Tibial nerve (tissue), 4 donors: ENCODE results near the gene KHNYN. TPM values are rescaled to one million over a fixed set of nuclear protein-coding genes. Genes with fewer than 3 reads are reported as not detected.

Experiments used
- DNase-seq, 2 donors: peaks; one replicate each; pipeline ENCODE4 v3.0.0-alpha.2; 2019; ENCODE audit warnings: low spot score in 2 of 2
- H3K27ac ChIP-seq, 4 donors: fragments of 200-600 bp; sonication (generic) in 3 of 4; one replicate each; pipeline ENCODE4 v1.5.1; 2017 to 2019; ENCODE audit warnings: mild to moderate bottlenecking in 1 of 4
- H3K27me3 ChIP-seq, 2 donors: fragments of 200-600 bp; sonication (generic) in 1 of 2; one replicate each; pipeline versions ENCODE4 v1.5.1 to v1.6.0; 2017 to 2019
- H3K36me3 ChIP-seq, 3 donors: fragments of 200-600 bp; sonication (generic); one replicate each; pipeline ENCODE4 v1.5.1; 2018 to 2019
- H3K4me1 ChIP-seq, 4 donors: fragments of 200-600 bp; sonication (generic) in 3 of 4; one replicate each; pipeline ENCODE4 v1.5.1; 2017 to 2019
- H3K4me3 ChIP-seq, 4 donors: fragments of 200-600 bp; sonication (generic) in 3 of 4; one replicate each; pipeline ENCODE4 v1.5.1; 2017 to 2019; ENCODE audit warnings: mild to moderate bottlenecking in 1 of 4, moderate library complexity in 1 of 4
- H3K9me3 ChIP-seq, 4 donors: fragments of 200-600 bp; sonication (generic) in 3 of 4; one replicate each; pipeline ENCODE4 v1.5.1; 2017 to 2019
- EP300 ChIP-seq, 2 donors: sonication (generic); formaldehyde crosslinking; IDR thresholded peaks; one replicate each; pipeline ENCODE4 v1.6.1; 2017; ENCODE audit warnings: antibody characterized with exemption in 2 of 2, mild to moderate bottlenecking in 1 of 2
- POLR2A ChIP-seq, 2 donors: fragments of 450-650 bp; IDR thresholded peaks; one replicate each; pipeline ENCODE4 v1.6.1; 2017; ENCODE audit warnings: antibody characterized with exemption in 2 of 2, mild to moderate bottlenecking in 2 of 2, moderate library complexity in 2 of 2
- WGBS, 2 donors: methylation state at CpG; one replicate each; pipeline ENCODE4 v1.1.5; 2018; 5-methylcytosine and 5-hydroxymethylcytosine counted together
- total RNA-seq, 4 donors: library from RNA; depleted of rRNA; stranded (reverse); fragments of >200 nt; gene quantifications; one replicate each; pipeline ENCODE4 v1.1.0, GENCODE V29; 2016
- TF ChIP-seq, protein P1 (sequence below), 5 experiments: fragments of 200-600 bp in 3 of 5; fragments of 450-650 bp in 2 of 5; sonication (generic) in 3 of 5; IDR thresholded peaks; one replicate each; pipeline ENCODE4 v1.5.1; 2016 to 2019; ENCODE audit warnings: antibody characterized with exemption in 5 of 5, mild to moderate bottlenecking in 3 of 5, moderate library complexity in 2 of 5

The KHNYN gene
- total RNA-seq, 4 donors from 2014 or later = 66.8 to 106 (median 84.5) TPM

DNA sequence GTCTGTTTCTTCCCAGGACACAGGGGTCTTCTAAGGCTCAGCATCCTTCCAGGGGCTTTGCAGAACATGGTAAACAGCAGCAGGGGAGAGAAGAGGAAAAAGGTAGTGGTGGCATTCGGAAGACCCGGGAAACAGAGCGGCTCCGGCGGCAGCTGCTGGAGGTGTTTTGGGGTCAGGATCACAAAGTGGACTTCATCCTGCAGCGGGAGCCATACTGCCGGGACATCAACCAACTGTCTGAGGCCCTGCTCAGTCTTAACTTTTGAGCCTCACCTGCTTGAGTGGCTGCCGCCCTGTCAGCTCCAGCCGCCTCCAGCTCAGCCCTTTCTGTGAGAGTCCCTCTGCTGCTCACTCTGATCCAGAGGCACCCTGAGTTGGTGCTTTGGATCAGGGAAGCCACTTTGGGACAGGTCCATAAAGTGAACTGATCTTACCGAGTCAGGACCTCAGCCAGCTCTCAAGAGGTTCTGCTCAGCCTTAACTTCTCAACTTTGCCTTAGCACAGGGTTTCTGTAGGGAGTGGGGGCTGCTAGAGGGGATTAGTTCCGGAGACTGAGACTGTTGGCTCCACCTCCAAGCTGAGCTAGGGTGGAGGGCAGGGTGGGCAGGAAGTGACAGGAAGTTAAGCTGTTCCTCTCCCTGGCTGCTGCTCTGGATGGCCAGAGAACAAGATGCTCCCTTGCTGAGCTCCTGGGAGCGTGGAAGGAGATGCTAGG is 7.4 kb downstream of the KHNYN start:
- 72 to 74% methylated on average over 11 to 12 of the region's 12 CpGs for WGBS, 2 donors
- peak overlapping the region in 3 of 4 donors; percentile 54 to 74 (median 66) for H3K27ac ChIP-seq
- peaks cover 0 to 77% (median 35%) of the 10 kb centered on the region in 4 donors for H3K4me1 ChIP-seq
- DNase-seq = no peak
- no peak overlapping the region for H3K4me3 ChIP-seq
- H3K27me3 ChIP-seq = no peaks in the 10 kb centered on the region
- TF ChIP-seq EP300 (IDR thresholded peaks at IDR 0.05) = no peak
- TF ChIP-seq, protein P1, sequence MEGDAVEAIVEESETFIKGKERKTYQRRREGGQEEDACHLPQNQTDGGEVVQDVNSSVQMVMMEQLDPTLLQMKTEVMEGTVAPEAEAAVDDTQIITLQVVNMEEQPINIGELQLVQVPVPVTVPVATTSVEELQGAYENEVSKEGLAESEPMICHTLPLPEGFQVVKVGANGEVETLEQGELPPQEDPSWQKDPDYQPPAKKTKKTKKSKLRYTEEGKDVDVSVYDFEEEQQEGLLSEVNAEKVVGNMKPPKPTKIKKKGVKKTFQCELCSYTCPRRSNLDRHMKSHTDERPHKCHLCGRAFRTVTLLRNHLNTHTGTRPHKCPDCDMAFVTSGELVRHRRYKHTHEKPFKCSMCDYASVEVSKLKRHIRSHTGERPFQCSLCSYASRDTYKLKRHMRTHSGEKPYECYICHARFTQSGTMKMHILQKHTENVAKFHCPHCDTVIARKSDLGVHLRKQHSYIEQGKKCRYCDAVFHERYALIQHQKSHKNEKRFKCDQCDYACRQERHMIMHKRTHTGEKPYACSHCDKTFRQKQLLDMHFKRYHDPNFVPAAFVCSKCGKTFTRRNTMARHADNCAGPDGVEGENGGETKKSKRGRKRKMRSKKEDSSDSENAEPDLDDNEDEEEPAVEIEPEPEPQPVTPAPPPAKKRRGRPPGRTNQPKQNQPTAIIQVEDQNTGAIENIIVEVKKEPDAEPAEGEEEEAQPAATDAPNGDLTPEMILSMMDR (IDR thresholded peaks at IDR 0.05) = peak in 1 of 5 experiments; percentile 3
- H3K9me3 ChIP-seq = no peaks in the 10 kb centered on the region
- peaks cover 0 to 85% (median 27%) of the 10 kb centered on the region in 3 donors for H3K36me3 ChIP-seq

DNA sequence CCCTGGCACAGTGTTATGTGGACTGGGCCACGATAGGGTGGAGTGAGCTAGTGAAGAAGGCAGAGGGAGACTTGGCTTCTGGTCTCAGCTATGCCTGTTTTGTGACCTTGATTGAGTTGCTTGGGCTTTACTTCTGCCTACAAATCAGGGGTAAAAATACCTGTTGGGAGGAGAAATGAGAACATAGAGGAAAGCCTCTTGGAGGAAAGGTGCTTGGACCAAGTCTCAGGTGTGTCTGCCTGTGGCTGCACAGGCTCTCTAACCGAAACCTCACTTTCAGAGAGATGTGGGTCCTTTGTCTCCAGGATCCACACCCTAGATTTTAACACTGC is 7.9 kb downstream of the KHNYN start:
- Histone ChIP-seq H3K4me3 (no peak overlapping the region), H3K27ac (peak overlapping the region in 3 of 4 donors; percentile 54 to 74 (median 66)), H3K4me1 (peaks cover 0 to 72% (median 33%) of the 10 kb centered on the region in 4 donors), H3K9me3 (no peaks in the 10 kb centered on the region), H3K36me3 (peaks cover 0 to 80% (median 23%) of the 10 kb centered on the region in 3 donors), H3K27me3 (no peaks in the 10 kb centered on the region)
- WGBS, 2 donors = 55 to 73% methylated on average over 2 of the region's 2 CpGs
- no peak for DNase-seq
- TF ChIP-seq, protein P1 (IDR thresholded peaks at IDR 0.05) = no peak
- TF ChIP-seq EP300 (IDR thresholded peaks at IDR 0.05) = no peak
- TF ChIP-seq POLR2A (IDR thresholded peaks at IDR 0.05) = no peak

DNA sequence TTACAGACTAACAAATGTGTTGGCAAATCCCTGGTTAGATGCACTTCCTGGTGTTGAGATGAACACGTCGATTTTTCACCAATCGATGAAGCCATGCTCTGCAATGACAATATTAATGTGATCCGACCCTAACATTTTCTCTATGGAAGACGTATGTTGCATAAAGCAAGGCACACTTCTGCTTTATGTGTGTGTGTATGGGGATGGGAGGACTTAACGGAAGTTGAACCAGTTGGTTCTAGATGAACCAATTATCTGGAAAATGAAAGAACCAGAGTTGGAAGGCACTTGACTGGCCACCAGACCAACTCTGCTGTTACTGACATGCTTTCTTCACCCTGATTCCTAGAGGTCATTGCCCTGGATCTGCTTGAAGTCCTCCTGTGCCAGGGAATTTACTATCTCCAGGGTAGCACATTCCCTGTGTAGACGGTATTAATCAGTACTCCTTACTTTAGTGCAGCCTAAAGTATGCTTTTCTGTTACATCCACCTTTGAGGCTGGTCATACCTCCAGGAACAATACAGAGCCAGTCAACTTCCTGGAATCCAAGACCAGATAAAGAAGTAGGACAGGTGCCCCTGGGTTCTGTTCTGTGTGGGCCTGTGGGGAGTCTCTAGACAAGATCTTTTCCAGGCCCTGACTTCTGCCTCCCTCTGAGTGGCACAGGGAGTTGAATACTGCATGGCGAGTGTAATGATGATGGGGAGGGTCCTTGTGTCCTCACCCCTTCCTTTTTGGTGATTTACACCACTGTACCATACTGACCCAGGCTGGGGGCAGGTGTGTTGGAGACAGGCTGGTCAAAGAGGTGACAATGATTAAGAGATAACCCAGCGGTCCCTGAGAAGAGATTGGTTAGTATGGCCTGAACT is 8.7 kb downstream of the KHNYN start:
- H3K4me3 ChIP-seq = no peak overlapping the region
- no peak for DNase-seq
- H3K9me3 ChIP-seq = no peaks in the 10 kb centered on the region
- H3K27me3 ChIP-seq = no peaks in the 10 kb centered on the region
- peak overlapping the region in 2 of 4 donors; percentile 45 to 98 for H3K27ac ChIP-seq
- 59 to 60% methylated on average over 9 of the region's 9 CpGs for WGBS, 2 donors
- H3K36me3 ChIP-seq = peaks cover 0 to 72% (median 22%) of the 10 kb centered on the region in 3 donors
- TF ChIP-seq POLR2A (IDR thresholded peaks at IDR 0.05) (no peak), EP300 (IDR thresholded peaks at IDR 0.05) (no peak)
- TF ChIP-seq, protein P1 (IDR thresholded peaks at IDR 0.05) = no peak
- peaks cover 0 to 69% (median 33%) of the 10 kb centered on the region in 4 donors for H3K4me1 ChIP-seq

DNA sequence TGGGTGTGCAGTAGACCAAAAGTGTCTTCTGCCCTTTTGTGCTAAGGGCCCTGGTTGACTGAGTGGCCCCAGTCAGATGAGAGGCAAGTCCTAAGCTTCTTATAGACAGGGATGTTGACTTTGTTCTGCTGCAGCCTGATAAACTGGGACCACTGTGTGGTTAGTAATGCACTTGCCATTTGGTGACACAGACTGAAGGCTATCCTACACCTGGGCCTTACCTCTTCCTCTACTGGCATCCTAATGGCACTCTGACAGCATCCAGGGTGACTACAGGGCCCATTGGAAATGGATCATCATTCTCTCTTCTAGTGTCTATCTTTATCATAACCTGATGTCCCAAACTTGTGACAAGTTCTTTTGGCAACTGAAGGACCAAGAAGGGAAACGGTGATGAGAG is 9.5 kb downstream of the KHNYN start:
- 35 to 64% methylated on average over 1 of the region's 1 CpG for WGBS, 2 donors
- no peak for DNase-seq
- Histone ChIP-seq H3K27ac (peak overlapping the region in 1 of 4 donors; percentile 98), H3K4me1 (peaks cover 0 to 72% (median 33%) of the 10 kb centered on the region in 4 donors), H3K27me3 (no peaks in the 10 kb centered on the region), H3K4me3 (no peak overlapping the region), H3K36me3 (peaks cover 0 to 64% (median 22%) of the 10 kb centered on the region in 3 donors), H3K9me3 (no peaks in the 10 kb centered on the region)
- TF ChIP-seq, protein P1 (IDR thresholded peaks at IDR 0.05) = no peak
- no peak for TF ChIP-seq POLR2A (IDR thresholded peaks at IDR 0.05)
- no peak for TF ChIP-seq EP300 (IDR thresholded peaks at IDR 0.05)
